HT-29 (cell line): ENCODE results near the gene ALG14. TPM values are rescaled to one million over a fixed set of nuclear protein-coding genes. Genes with fewer than 3 reads are reported as not detected.
"Not testable (repeated sequence)": the region's sequence is repeated elsewhere in the genome, so short reads cannot be mapped to it uniquely, and the experiment has no call there.

Experiments used
- DNase-seq: peaks from one replicate; pipeline ENCODE4 v3.0.0-alpha.2; 2015; ENCODE audit warnings: low spot score
- total RNA-seq: library from RNA; depleted of rRNA; stranded (reverse); fragments of >200 nt; shearing (Covaris generic); gene quantifications from 2 replicates; pipeline ENCODE4 v1.2.3, GENCODE V29; 2014

ALG14 gene
- total RNA-seq, 1 experiment from 2014 or later, result 2.0 TPM

GRCh38 chr1:94954263-94955220 lies 118.2 kb downstream of the ALG14 start:
- no peak for DNase-seq

- DNase-seq, result no peak
Measured at GRCh38 chr1:94953746-94954145, 119.0 kb downstream of the ALG14 start.

GRCh38 chr1:94953107-94953506 lies 119.6 kb downstream of the ALG14 start:
- DNase-seq, result no peak

- no peak for DNase-seq
Measured at GRCh38 chr1:94952539-94952938, 120.2 kb downstream of the ALG14 start.

GRCh38 chr1:94951509-94952208 lies 121.1 kb downstream of the ALG14 start:
- DNase-seq, result no peak

- no peak for DNase-seq
Measured at GRCh38 chr1:94951046-94951445, 121.7 kb downstream of the ALG14 start.

- DNase-seq, result peak; percentile 18
Measured at GRCh38 chr1:94949681-94950661, 122.8 kb downstream of the ALG14 start.

GRCh38 chr1:94947437-94947836 lies 125.3 kb downstream of the ALG14 start:
- DNase-seq, result no peak

- no peak for DNase-seq
Measured at GRCh38 chr1:94946886-94947285, 125.9 kb downstream of the ALG14 start.

GRCh38 chr1:94942171-94943128 lies 130.3 kb downstream of the ALG14 start:
- peak; percentile 32 for DNase-seq

- DNase-seq, result not testable (repeated sequence)
Measured at GRCh38 chr1:94941480-94941879, 131.3 kb downstream of the ALG14 start.

GRCh38 chr1:94940738-94941137 lies 132.0 kb downstream of the ALG14 start:
- DNase-seq, result no peak

GRCh38 chr1:94937820-94938219 lies 134.9 kb downstream of the ALG14 start:
- no peak for DNase-seq

GRCh38 chr1:94936861-94937620 lies 135.7 kb downstream of the ALG14 start:
- DNase-seq, result no peak

- DNase-seq, result no peak
Measured at GRCh38 chr1:94935476-94935875, 137.3 kb downstream of the ALG14 start.

- no peak for DNase-seq
Measured at GRCh38 chr1:94935034-94935433, 137.7 kb downstream of the ALG14 start.

- no peak for DNase-seq
Measured at GRCh38 chr1:94934551-94934950, 138.2 kb downstream of the ALG14 start.

GRCh38 chr1:94931254-94931841 lies 141.4 kb downstream of the ALG14 start:
- no peak for DNase-seq
